Fibroblast of mammary gland (primary cell): ENCODE data around the gene GPR26.

Experiments
- DNase-seq: peaks from one replicate; pipeline ENCODE4 v3.0.0-alpha.2; 2010; ENCODE audit warnings: low read depth
- H3K4me3 ChIP-seq: 2 replicates; pipeline ENCODE4 v1.5.1; 2011; ENCODE audit warnings: low read depth, mild to moderate bottlenecking, low read length, moderate library complexity; ENCODE audit not compliant: control insufficient read depth
- TF ChIP-seq, protein P1 (sequence below): conservative IDR thresholded peaks from 2 replicates; pipeline ENCODE4 v1.5.1; 2011; ENCODE audit warnings: low read depth, low read length, inconsistent platforms; ENCODE audit not compliant: control insufficient read depth, insufficient read depth

The GPR26 gene

DNA sequence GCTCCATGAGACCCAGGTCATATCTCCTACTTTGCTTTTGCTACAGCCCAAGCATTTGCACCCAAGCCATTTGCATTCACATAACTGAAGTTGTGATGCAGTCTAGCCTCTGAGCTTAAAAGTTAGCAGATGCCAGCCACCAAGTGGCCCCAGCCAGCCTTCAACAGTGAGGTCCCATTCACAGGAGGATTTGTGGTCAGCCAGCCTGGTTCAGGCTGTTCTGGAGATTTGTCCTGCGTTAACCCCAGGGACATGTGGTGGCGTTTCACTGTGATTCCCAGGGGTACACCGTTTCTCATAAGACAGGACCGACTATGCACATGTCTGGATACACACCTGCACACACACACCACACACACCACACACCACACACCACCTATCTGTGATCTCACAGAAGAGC is 51.2 kb downstream of the GPR26 start:
- DNase-seq = no peak
- H3K4me3 ChIP-seq = no peak overlapping the region
- TF ChIP-seq, protein P1, sequence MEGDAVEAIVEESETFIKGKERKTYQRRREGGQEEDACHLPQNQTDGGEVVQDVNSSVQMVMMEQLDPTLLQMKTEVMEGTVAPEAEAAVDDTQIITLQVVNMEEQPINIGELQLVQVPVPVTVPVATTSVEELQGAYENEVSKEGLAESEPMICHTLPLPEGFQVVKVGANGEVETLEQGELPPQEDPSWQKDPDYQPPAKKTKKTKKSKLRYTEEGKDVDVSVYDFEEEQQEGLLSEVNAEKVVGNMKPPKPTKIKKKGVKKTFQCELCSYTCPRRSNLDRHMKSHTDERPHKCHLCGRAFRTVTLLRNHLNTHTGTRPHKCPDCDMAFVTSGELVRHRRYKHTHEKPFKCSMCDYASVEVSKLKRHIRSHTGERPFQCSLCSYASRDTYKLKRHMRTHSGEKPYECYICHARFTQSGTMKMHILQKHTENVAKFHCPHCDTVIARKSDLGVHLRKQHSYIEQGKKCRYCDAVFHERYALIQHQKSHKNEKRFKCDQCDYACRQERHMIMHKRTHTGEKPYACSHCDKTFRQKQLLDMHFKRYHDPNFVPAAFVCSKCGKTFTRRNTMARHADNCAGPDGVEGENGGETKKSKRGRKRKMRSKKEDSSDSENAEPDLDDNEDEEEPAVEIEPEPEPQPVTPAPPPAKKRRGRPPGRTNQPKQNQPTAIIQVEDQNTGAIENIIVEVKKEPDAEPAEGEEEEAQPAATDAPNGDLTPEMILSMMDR = no peak

DNA sequence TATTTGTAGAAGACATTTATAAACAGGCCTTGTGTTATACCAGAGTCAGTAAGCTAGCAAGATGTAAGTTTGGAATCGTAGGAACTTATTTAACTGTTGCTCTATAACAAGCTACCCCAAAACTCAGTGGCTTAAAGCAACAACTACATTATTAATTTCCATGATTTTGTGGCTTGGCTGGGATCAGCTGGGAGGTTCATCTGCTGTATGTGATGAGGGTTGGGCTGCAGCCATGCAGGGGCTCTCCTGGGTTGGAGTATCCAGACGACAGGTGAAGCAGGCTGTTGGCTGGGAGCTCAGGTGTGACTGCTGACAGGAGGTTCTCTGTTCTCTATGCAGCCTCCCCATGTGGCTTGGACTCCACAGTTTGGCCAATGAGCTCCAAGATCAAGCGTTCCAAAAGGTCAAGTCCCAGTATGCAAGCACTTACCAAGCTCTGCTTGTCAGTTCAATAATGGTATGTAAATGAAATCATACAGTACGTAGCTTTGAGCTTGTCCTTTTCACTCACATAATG is 52.4 kb downstream of the GPR26 start:
- no peak overlapping the region for H3K4me3 ChIP-seq
- no peak for DNase-seq
- TF ChIP-seq, protein P1 = no peak

DNA sequence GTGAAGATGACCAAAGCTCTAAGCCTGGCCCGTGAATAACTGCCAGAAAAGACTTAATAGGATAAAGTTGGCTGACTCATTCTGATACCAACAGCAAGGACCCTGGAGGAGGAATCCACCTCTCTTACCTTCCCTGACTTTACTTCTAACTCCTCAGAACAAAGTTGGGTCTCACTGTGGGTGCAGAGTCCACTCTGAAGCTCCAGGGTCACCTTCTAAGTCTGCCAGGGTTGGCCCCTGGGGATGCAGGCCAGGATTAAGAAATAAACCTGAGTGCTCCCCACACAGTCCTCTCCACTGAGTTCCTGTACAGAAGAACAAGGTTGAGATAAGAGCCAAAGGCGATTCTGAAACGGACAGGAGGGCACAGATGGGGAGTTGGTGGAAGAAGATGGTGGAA is 54.4 kb downstream of the GPR26 start:
- H3K4me3 ChIP-seq = no peak overlapping the region
- TF ChIP-seq, protein P1 = no peak

DNA sequence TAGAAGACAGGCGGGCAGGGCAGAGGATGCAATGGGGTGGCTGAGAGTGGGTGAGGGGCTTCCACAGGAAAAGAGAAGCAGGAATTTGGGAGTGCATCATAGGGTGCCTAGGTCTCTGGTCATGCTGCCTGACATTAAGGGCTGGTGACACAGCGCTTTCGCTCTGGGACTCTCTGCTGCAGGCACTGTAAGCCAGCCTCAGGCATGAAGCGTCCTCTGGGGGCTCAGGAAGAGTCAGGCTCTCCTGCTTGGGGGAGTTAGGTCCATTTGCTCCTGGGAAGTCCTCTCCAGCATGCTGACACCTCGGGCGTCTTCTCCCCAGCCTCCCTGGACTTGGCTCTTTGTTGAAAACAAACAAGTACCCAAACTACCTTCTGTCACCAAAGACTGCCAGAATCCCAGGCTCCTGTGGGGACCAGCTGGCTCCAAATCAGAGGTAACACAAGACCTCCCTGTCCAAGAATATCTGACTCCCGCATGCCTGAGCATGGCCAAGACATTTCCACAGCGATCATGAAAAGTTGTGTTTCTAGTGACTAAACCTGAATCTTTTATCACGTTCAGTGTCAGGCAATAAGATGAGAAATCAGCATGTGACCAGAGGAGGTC is 55.4 kb downstream of the GPR26 start:
- TF ChIP-seq, protein P1 = no peak
- H3K4me3 ChIP-seq = no peak overlapping the region
- DNase-seq = no peak

More for the DNA sequence above, 54.4 kb downstream of the GPR26 start:
- DNase-seq = no peak

DNA sequence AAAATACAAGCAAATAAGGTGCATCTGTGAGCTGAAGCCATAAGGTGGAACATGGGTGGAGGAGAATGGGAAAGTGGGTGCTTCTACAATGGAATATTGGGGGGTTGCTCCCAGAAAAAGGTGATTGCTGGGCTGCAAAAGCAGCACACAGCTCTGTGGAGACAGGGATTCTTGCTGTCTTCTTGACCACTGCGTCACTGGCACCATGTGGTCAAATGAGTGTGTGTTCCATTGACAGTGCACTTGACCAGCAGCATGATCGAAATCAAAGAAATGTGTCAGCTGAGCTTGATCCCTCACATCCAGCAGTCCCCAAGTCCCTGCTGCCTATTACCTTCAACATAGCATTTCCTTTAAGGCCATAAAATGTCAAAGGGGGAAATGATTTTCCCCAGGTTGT is 56.2 kb downstream of the GPR26 start:
- no peak for DNase-seq
- TF ChIP-seq, protein P1 = no peak
- H3K4me3 ChIP-seq = no peak overlapping the region

DNA sequence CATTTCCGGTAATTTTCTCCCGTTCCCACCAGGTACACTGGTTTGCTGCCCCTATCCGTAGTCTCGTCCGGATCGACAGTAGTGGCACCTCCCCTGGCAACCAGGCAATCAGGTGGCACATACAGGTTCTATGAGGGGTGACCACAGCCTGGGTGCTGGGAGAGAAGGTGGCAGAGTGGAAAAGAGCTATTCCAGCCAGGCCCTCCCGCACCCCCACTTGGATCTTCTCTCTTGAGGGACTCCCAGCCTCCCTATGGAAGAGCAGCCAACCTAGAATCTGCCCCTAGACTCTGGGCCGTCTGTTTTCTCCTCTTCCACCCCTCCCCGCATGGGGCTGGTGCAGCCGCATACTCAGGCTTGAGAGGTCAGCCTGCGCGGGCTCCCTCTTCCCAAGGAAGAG is 58.6 kb downstream of the GPR26 start:
- TF ChIP-seq, protein P1 = no peak
- H3K4me3 ChIP-seq = no peak overlapping the region
- no peak for DNase-seq

DNA sequence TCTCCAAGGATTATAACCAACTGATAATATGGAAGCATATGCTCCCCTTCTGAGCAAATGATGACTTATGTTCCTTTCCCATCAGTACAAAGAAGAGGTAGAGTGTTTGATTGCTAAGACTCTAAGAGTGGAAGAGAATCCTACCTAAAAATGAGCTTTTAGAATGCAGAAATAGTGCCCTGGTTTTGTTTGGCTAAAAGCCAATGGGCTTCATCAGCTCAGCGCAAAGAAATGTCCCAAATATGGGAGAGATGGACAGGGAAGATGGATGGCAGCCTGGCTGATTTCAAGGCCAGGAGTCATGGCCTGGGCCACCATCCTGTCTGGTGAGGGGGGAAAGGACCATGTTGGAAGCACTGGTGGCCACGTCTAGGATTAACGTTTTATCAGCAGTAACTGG is 60.2 kb downstream of the GPR26 start:
- TF ChIP-seq, protein P1 = no peak
- H3K4me3 ChIP-seq = no peak overlapping the region
- DNase-seq = no peak
